Measurements from ENCODE around the gene SELL. TPM values are rescaled to one million over a fixed set of nuclear protein-coding genes. Genes with fewer than 3 reads are reported as not detected.
"Not testable (repeated sequence)": the region's sequence is repeated elsewhere in the genome, so short reads cannot be mapped to it uniquely, and the experiment has no call there.

The SELL gene
- total RNA-seq, 2 experiments from 2014 or later: 61.4 to 85.1 TPM

GRCh38 chr1:169697755-169698154 lies 13.7 kb downstream of the SELL start:
- DNase-seq (no peak), ATAC-seq (no peak)
- Mint-ChIP-seq H3K4me1 (peaks cover 91% of the 10 kb centered on the region), H3K27me3 (no peaks in the 10 kb centered on the region), H3K4me3 (no peak overlapping the region), H3K36me3 (peaks cover 48% of the 10 kb centered on the region), H3K9me3 (ENCODE audit: low read depth) (peaks cover 2% of the 10 kb centered on the region), H3K27ac (peak overlapping the region; percentile 84)
- CTCF ChIA-PET: interaction anchor here (1.2 to 2.8 kb wide), 5 partner anchors 9 to 112 kb away, joined by 3 to 12 read pairs (median 8); partner anchors contain the start of gene F5

- no peak for DNase-seq
- peaks cover 91% of the 10 kb centered on the region for H3K4me1 Mint-ChIP-seq
- H3K36me3 Mint-ChIP-seq: peaks cover 39% of the 10 kb centered on the region
- H3K27ac Mint-ChIP-seq: peak overlapping the region; percentile 71
- H3K27me3 Mint-ChIP-seq: no peaks in the 10 kb centered on the region
- H3K4me3 Mint-ChIP-seq: no peak overlapping the region
- peaks cover 2% of the 10 kb centered on the region for H3K9me3 Mint-ChIP-seq (ENCODE audit: low read depth)
- ATAC-seq: no peak
- CTCF ChIA-PET: interaction anchor here (1.2 to 2.8 kb wide), 6 partner anchors 10 to 110 kb away, joined by 3 to 12 read pairs (median 9); partner anchors contain the start of gene F5
Observed at GRCh38 chr1:169696273-169697100, 14.9 kb downstream of the SELL start.

DNA sequence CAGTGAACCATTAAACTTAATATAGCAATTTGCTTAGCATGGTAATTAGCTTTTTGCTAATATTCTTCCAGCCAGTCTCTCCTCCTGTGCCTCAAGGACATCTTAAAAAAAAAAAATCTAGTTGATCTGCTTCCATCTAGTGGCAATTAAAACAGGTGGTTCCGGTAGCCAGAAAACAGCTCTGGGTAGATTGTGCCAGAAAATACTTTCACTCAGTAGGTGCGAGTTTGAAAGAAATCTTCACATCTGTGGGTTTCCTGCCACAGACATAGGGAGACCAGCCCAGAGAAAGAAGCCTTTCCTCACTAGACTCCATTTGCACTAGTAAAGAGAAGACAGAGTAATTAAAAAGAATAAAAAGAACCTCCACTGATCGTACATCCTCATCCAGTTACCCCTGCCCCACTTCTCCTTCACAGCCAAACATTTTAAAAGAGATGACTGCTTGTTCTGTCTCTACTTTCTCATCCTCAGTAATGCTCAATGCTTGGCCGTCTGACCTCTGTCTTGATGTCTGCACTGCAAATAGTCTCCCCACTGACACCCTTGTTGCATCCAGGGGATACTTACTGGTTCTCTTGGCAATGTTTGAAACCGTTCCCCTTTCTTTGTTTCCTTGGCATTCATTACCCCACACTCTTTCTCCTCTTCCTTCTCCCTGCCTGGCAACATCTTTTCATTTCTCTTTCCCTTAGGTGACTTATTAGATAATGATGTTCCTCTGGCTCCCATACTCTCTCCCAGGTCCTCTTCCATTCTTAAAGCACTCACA lies 16.9 kb downstream of the SELL start:
- Mint-ChIP-seq H3K27ac (peak overlapping the region; percentile 79), H3K9me3 (ENCODE audit: low read depth) (no peaks in the 10 kb centered on the region), H3K4me1 (peaks cover 94% of the 10 kb centered on the region), H3K27me3 (no peaks in the 10 kb centered on the region), H3K4me3 (no peak overlapping the region), H3K36me3 (peaks cover 36% of the 10 kb centered on the region)
- ATAC-seq: peak; percentile 62
- DNase-seq: peak; percentile 75
- CTCF ChIA-PET: interaction anchor here (0.6 to 3.5 kb wide), 10 partner anchors 11 to 108 kb away, joined by 3 to 39 read pairs (median 6); partner anchors contain the start of gene F5

GRCh38 chr1:169692756-169693460 lies 18.5 kb downstream of the SELL start:
- peak; percentile 61 for DNase-seq
- CTCF ChIA-PET: interaction anchor here (0.7 to 3.5 kb wide), 10 partner anchors 13 to 106 kb away, joined by 3 to 39 read pairs (median 4); partner anchors contain the start of gene F5
- Mint-ChIP-seq H3K27me3 (no peaks in the 10 kb centered on the region), H3K4me1 (peaks cover 84% of the 10 kb centered on the region), H3K36me3 (peaks cover 32% of the 10 kb centered on the region), H3K9me3 (ENCODE audit: low read depth) (no peaks in the 10 kb centered on the region), H3K4me3 (peak overlapping the region; percentile 52), H3K27ac (peak overlapping the region; percentile 79)
- peak; percentile 60 for ATAC-seq

DNA sequence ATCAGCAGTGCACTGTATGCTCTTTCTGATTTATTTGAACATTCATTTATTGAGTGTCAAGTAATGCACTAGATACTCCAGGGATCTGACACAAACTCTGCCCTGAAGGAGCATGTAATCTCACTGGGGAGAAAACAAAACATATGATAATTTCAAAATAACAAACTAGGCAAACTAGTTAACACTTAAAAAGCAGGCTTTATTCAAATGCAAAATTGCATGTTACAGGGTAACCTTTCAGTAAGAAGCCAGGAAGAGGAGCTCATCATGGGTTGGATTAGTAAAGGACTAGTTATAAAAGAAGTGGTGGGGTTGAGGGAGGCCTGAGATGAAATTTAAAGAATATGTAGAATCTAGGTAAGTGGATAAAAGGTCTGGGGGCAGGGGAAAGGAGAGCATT lies 20.9 kb downstream of the SELL start:
- Mint-ChIP-seq H3K27ac (peak overlapping the region; percentile 78), H3K36me3 (peaks cover 22% of the 10 kb centered on the region), H3K9me3 (ENCODE audit: low read depth) (no peaks in the 10 kb centered on the region), H3K4me3 (no peak overlapping the region), H3K4me1 (peaks cover 62% of the 10 kb centered on the region), H3K27me3 (no peaks in the 10 kb centered on the region)
- no peak for ATAC-seq
- DNase-seq: no peak
- CTCF ChIA-PET: interaction anchor here (1.2 to 2.1 kb wide), 2 partner anchors 21 to 88 kb away, joined by 3 to 4 read pairs; no protein-coding TSS in a partner anchor

DNA sequence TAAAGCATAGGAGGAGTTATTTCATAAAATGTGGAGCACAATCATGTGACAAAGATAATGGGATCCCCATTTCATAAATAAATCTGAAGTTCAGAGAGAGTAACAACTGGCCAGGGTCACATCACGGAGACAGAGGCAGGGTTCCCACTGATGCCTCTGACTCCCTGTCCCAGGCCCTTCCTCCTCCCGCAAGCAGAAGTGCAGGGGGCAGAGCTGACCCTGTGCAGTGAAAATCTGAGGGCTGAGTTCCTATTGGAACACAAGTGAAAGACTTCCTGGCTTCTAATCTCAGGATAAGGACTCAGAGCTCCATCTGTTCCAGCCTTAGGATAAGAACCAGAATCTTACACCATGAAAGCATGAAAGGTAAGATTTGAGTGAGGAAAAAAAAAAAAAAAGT lies 22.0 kb downstream of the SELL start:
- ATAC-seq (no peak), DNase-seq (no peak)
- H3K27me3 Mint-ChIP-seq: no peaks in the 10 kb centered on the region
- CTCF ChIA-PET: interaction anchor here (1.0 to 2.1 kb wide), 2 partner anchors 14 to 23 kb away, joined by 3 to 4 read pairs; no protein-coding TSS in a partner anchor
- H3K27ac Mint-ChIP-seq: peak overlapping the region; percentile 25
- no peaks in the 10 kb centered on the region for H3K9me3 Mint-ChIP-seq (ENCODE audit: low read depth)
- peaks cover 51% of the 10 kb centered on the region for H3K4me1 Mint-ChIP-seq
- H3K4me3 Mint-ChIP-seq: no peak overlapping the region
- H3K36me3 Mint-ChIP-seq: peaks cover 13% of the 10 kb centered on the region

DNA sequence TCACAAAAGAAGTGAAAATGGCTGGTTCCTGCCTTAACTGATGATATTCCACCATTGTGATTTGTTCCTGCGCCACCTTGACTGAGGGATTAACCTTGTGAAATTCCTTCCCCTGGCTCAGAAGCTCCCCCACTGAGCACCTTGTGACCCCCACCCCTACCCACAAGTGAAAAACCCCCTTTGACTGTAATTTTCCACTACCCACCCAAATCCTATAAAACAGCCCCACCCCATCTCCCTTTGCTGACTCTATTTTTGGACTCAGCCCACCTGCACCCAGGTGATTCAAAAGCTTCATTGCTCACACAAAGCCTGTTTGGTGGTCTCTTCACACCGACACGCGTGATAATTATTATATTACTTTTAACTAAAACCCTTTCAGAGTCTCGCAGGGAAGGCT lies 23.0 kb downstream of the SELL start:
- H3K36me3 Mint-ChIP-seq: peaks cover 13% of the 10 kb centered on the region
- H3K4me3 Mint-ChIP-seq; H3K27me3 Mint-ChIP-seq; DNase-seq; H3K9me3 Mint-ChIP-seq (ENCODE audit: low read depth); H3K27ac Mint-ChIP-seq; ATAC-seq: not testable (repeated sequence)
- peaks cover 43% of the 10 kb centered on the region for H3K4me1 Mint-ChIP-seq
- CTCF ChIA-PET: interaction anchor here (2.1 kb wide), 1 partner anchor 24 kb away, joined by 4 read pairs; no protein-coding TSS in a partner anchor

DNA sequence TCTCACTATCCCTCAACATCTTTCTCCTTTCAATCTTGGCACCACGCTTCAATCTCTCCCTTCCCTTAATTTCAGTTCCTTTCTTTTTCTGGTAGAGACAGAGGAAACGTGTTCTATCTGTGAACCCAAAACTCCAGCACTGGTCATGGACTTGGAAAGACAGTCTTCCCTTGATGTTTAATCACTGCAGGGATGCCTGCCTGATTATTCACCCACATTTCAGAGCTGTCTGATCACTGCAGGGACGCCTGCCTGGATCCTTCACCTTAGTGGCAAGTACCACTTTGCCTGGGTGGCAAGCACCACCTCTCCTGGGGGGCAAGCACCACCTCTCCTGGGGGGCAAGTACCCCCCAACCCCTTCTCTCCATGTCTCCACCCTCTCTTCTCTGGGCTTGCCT lies 27.8 kb downstream of the SELL start:
- no peak overlapping the region for H3K4me3 Mint-ChIP-seq
- ATAC-seq: no peak
- H3K4me1 Mint-ChIP-seq: peaks cover 21% of the 10 kb centered on the region
- no peaks in the 10 kb centered on the region for H3K9me3 Mint-ChIP-seq (ENCODE audit: low read depth)
- DNase-seq: no peak
- no peaks in the 10 kb centered on the region for H3K36me3 Mint-ChIP-seq
- CTCF ChIA-PET: interaction anchor here (1.4 kb wide), 1 partner anchor 11 kb away, joined by 3 read pairs; no protein-coding TSS in a partner anchor
- H3K27ac Mint-ChIP-seq: no peak overlapping the region
- H3K27me3 Mint-ChIP-seq: peaks cover 6% of the 10 kb centered on the region

- peaks cover 21% of the 10 kb centered on the region for H3K4me1 Mint-ChIP-seq
- H3K27ac Mint-ChIP-seq; ATAC-seq; H3K9me3 Mint-ChIP-seq (ENCODE audit: low read depth); H3K36me3 Mint-ChIP-seq; H3K4me3 Mint-ChIP-seq; DNase-seq; H3K27me3 Mint-ChIP-seq: not testable (repeated sequence)
- CTCF ChIA-PET: interaction anchor here (1.4 kb wide), 1 partner anchor 11 kb away, joined by 3 read pairs; no protein-coding TSS in a partner anchor
Observed at GRCh38 chr1:169683168-169683567, 28.3 kb downstream of the SELL start.

DNA sequence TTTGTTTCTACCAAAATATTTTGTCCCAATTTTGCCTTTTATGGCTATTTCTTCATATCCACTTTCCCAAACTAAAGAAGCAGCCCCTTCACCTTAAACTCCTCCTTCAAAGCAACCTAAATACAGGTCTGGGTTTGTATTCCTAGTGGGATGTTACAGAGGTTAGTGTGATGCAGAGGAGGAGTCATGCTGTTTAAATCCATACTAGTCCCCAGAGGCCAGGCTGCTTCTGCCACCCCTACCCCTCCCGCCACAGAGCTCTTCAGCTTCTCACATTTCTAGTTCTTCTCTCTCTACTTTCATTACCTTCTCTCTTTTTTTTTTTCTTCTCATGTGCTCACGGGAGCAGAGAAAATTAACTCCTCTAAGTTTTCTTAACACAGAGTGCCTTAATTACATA lies 29.3 kb downstream of the SELL start:
- no peak overlapping the region for H3K27ac Mint-ChIP-seq
- CTCF ChIA-PET: interaction anchor here (2.2 kb wide), 1 partner anchor 11 kb away, joined by 6 read pairs; no protein-coding TSS in a partner anchor

DNA sequence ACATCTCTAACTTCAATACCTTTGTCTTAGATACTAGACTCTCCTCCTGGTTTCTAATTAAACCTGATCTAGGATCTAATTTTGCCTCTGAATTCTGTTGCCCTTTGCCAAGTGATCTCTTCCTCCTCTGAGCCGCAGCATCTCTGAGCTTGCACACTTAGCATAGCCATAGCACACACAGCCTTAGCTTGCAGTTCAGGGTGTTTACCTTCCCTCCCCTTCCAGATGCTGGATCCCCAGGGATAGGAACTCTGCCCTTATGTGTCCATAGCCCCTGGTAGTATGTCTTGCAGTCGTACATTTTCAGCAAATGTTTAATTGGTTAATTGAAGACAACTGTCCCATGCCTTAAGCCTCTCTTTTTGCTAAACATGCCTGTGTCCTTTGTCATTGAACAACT lies 30.3 kb downstream of the SELL start:
- no peaks in the 10 kb centered on the region for H3K36me3 Mint-ChIP-seq
- H3K27ac Mint-ChIP-seq: peak overlapping the region; percentile 5
- no peaks in the 10 kb centered on the region for H3K9me3 Mint-ChIP-seq (ENCODE audit: low read depth)
- H3K27me3 Mint-ChIP-seq: peaks cover 6% of the 10 kb centered on the region
- no peak for DNase-seq
- no peak for ATAC-seq
- H3K4me1 Mint-ChIP-seq: peaks cover 32% of the 10 kb centered on the region
- no peak overlapping the region for H3K4me3 Mint-ChIP-seq
- CTCF ChIA-PET: interaction anchor here (2.1 to 2.2 kb wide), 2 partner anchors 10 to 80 kb away, joined by 5 to 6 read pairs; no protein-coding TSS in a partner anchor

More for the DNA sequence above, 29.3 kb downstream of the SELL start:
- Mint-ChIP-seq H3K9me3 (ENCODE audit: low read depth) (no peaks in the 10 kb centered on the region), H3K36me3 (no peaks in the 10 kb centered on the region), H3K27me3 (peaks cover 6% of the 10 kb centered on the region), H3K4me3 (no peak overlapping the region), H3K4me1 (peaks cover 24% of the 10 kb centered on the region)
- DNase-seq (no peak), ATAC-seq (no peak)

GRCh38 chr1:169680377-169681019 lies 30.9 kb downstream of the SELL start:
- Mint-ChIP-seq H3K9me3 (ENCODE audit: low read depth) (no peaks in the 10 kb centered on the region), H3K4me1 (peaks cover 37% of the 10 kb centered on the region), H3K27me3 (peaks cover 6% of the 10 kb centered on the region), H3K36me3 (no peaks in the 10 kb centered on the region), H3K27ac (peak overlapping the region; percentile 5), H3K4me3 (peak overlapping the region; percentile 7)
- DNase-seq: no peak
- peak; percentile 51 for ATAC-seq
- CTCF ChIA-PET: interaction anchor here (1.1 to 2.2 kb wide), 3 partner anchors 9 to 79 kb away, joined by 3 to 6 read pairs (median 5); no protein-coding TSS in a partner anchor
